Sigmoid colon (tissue), 4 donors: ENCODE measurements around the gene REM2.

ENCODE experiments used
- CTCF ChIP-seq, 4 experiments: fragments of 450-650 bp in 3 of 4; fragments of 200-600 bp in 1 of 4; IDR thresholded peaks; one replicate each; pipeline ENCODE4 v1.5.1; 2016 to 2019; ENCODE audit warnings: antibody characterized with exemption in 4 of 4, mild to moderate bottlenecking in 3 of 4, moderate library complexity in 2 of 4
- POLR2A ChIP-seq, 2 donors: fragments of 450-650 bp; IDR thresholded peaks; one replicate each; pipeline ENCODE4 v1.6.1; 2016; ENCODE audit warnings: antibody characterized with exemption in 2 of 2, mild to moderate bottlenecking in 2 of 2, moderate library complexity in 2 of 2
- POLR2AphosphoS5 ChIP-seq, 4 donors: sonication (generic); formaldehyde crosslinking; IDR thresholded peaks; one replicate each; pipeline ENCODE4 v1.6.1; 2017; ENCODE audit warnings: antibody characterized with exemption in 4 of 4

GRCh38 chr14:22897357-22897756 lies 14.3 kb downstream of the REM2 start:
- TF ChIP-seq CTCF (IDR thresholded peaks at IDR 0.05) (no peak), POLR2A (IDR thresholded peaks at IDR 0.05) (no peak), POLR2AphosphoS5 (IDR thresholded peaks at IDR 0.05) (no peak)
